Heart left ventricle (tissue), 13 donors: ENCODE data around the gene GNG8.

ENCODE experiments used
- POLR2A ChIP-seq, 2 donors: fragments of 450-650 bp; IDR thresholded peaks; one replicate each; pipeline ENCODE4 v1.6.1; 2017; ENCODE audit warnings: antibody characterized with exemption in 2 of 2, mild to moderate bottlenecking in 2 of 2, moderate library complexity in 2 of 2
- TF ChIP-seq, protein P1 (sequence below), 12 donors: fragments of 200-600 bp; sonication (generic) in 4 of 12; IDR thresholded peaks; one replicate each; pipeline versions ENCODE4 v1.5.0 to v1.8.0; 2018 to 2022; ENCODE audit warnings: antibody characterized with exemption in 12 of 12, mild to moderate bottlenecking in 5 of 12
- donor health status: ischemic (EF 13 %, LVEDD 7.1; RV severe dilation, severe dysfunction).
- donor health status: DM: no; HTN: yes; CAD: no.
- donor health status: DM: no; HTN: no; CAD: no.
- donor health status: ischemic (EF 25% LVEDD 6.9; RV normal size, moderate dysfunction).
- donor health status: ischemic (EF 25% LVEDD 5.7; RV mildly dilated, moderate dysfunction).
- donor health status: ischemic (EF 35%, LVEDD 5.7; RV mildly dilated, moderate dysfunction).
- donor health status: nonischemic (EF 11% LVEDD 7.7; RV severe dilation, severe dysfunction).
- donor health status: DM: yes; HTN: yes; CAD: no.
- donor health status: PGD.
- donor health status: ischemic (EF 29% LVEDD 5.4; RV normal size, mild dysfunction).
- donor health status: nonischemic (EF 23%, LVEDD 6.1; RV moderate dilation, normal function).

DNA sequence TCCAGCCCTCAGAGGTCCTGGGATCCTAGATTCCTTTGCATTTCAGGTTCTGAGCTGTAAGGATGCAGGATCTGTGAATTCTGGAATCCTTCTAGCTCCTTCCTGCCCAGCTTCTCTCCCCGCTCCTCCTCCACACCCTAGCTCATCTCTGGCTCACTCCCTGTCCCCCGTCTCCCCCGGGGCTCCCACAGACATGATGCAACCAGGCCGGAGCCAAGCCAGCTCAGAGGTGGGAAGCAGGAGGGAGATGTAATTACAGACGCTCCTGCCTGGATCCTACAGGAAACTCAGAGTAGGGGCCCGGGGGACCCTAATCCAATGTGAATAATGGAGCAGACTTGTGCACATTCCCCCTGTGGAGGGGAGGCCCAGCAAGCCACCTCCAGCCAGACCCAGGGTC, 4.5 kb downstream of the GNG8 start:
- TF ChIP-seq, protein P1, sequence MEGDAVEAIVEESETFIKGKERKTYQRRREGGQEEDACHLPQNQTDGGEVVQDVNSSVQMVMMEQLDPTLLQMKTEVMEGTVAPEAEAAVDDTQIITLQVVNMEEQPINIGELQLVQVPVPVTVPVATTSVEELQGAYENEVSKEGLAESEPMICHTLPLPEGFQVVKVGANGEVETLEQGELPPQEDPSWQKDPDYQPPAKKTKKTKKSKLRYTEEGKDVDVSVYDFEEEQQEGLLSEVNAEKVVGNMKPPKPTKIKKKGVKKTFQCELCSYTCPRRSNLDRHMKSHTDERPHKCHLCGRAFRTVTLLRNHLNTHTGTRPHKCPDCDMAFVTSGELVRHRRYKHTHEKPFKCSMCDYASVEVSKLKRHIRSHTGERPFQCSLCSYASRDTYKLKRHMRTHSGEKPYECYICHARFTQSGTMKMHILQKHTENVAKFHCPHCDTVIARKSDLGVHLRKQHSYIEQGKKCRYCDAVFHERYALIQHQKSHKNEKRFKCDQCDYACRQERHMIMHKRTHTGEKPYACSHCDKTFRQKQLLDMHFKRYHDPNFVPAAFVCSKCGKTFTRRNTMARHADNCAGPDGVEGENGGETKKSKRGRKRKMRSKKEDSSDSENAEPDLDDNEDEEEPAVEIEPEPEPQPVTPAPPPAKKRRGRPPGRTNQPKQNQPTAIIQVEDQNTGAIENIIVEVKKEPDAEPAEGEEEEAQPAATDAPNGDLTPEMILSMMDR (IDR thresholded peaks at IDR 0.05) = no peak
- no peak for TF ChIP-seq POLR2A (IDR thresholded peaks at IDR 0.05)
